ENCODE results near the gene KCNMA1.

DNA sequence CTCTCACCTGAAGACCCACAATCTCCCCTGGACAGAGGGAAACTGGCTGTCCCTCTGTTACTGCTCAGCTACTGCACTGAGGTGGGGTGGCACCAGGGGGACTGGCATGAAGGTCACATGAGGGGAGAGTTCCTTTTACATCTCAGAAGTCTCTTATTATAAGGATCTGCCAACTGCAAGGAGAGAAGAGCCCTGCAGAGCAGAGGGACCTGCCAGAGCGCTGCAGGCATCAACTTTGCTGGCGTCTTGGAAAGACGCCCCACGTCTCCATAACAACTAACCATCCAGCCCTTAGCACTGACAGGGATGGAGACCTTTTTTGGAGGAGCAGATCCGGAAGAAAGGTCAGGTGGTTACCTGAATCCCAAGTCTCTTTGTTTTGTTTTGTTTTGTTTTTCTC is 218.6 kb downstream of the KCNMA1 start:
- no peak for TF ChIP-seq GATA2 (IDR thresholded peaks at IDR 0.05; ENCODE audit: low read depth, low read length)
- no peak for TF ChIP-seq GATA3 (IDR thresholded peaks at IDR 0.05; ENCODE audit: low read depth, low read length)

Data from SH-SY5Y (cell line).